Hypothalamus (tissue), 51 donors: ENCODE data around the gene ZNF57.

Experiments used
- DNase-seq, 51 donors: peaks; one replicate each; lab custom pipeline; 2025; lab: John Stamatoyannopoulos, UW

The ZNF57 gene

DNA sequence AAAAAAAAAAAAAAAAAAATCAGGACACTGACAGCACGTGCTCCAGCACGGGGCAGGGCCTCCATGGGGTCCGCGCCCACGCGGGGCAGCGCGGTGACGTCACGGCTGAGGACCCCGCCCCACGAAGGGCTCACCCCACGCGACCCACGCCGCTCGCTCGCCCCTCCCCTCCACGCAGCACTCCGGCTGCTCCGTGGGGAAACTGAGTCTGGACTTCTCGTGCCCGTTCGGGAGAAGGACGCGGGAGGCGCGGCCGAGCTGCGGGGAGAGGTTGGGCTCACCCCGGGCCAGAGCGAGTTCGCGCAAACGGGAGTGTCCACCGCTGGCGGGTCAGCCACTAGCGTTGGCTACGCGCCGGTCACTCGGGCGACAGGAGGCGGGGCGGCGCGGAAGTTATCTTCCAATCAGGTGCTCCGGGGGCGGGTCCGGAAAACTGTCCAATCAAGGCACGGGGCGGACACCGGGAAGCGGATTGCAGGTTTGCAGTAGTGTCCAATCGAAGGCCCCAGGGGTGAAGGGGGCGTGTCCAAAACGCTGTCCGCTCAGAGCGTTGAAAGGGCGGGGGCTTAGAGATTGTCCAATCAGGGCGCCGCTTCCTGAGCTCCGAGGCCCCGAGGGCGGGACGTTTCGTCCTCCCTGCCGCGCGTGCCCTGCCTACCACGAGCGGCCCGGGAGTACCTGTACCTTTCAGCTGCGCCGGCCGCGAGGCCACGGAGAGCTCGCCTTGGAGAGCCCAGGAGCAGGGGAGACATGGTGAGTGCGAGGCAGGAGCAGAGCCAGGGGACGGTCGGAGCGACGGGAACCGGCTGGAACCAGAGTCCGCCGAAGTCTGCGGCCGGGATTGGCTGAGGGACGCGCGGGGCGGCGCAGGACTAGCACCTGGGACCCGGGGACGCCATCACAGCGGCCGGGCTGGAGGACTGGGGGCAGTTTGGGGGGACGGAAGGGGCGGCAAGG lies at the start of gene ZNF57:
ZNF57 (plus strand) TSS at position 633 of the 957 bp plus-strand sequence; CDS start at position 751, 118 bp downstream.
- DNase-seq, result peak; percentile 77 to 100 (median 99)

DNA sequence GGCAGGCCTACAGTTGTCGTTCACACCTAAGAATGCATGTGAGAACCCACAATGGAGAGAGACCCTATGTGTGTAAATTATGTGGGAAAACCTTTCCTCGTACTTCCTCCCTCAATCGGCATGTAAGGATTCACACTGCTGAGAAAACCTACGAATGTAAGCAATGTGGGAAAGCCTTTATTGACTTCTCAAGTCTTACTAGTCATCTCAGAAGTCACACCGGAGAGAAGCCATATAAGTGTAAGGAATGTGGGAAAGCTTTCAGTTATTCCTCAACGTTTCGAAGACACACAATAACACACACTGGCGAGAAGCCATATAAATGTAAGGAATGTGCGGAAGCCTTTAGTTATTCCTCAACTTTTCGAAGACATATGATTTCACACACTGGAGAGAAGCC lies 48.1 kb upstream of the ZNF57 start:
- DNase-seq, result no peak

DNA sequence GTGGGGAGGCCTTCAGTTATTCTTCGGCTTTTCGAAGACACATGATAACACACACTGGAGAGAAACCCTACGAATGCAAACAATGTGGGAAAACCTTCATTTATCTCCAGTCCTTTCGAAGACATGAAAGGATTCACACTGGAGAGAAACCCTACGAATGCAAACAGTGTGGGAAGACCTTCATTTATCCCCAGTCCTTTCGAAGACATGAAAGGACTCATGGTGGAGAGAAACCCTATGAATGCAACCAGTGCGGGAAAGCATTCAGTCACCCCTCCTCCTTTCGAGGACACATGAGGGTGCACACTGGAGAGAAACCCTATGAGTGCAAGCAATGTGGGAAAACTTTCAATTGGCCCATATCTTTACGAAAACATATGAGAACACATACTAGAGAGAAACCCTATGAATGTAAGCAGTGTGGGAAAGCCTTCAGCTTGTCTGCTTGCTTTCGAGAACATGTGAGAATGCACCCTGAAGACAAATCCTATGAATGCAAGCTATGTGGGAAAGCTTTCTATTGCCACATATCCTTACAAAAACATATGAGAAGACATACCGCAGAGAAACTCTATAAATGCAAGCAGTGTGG lies 47.6 kb upstream of the ZNF57 start:
- DNase-seq, result no peak

DNA sequence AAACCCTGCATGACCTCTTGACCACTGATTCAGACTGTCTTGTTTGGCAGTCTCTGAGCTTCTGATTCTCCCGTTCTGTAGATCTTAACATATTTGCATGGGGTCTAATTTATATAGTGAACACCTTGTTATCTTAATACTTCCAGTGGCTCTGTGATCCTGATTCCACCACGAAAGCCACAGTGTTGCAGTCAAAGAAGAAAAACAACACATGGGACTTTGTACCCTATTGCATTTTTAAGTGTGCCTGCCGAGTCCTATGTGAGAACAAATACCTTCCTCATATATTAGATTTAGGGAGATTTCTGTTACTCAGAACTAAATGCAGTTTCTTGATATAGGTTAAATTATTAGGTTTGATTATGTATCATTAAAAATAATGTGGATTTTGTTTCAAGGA lies 45.9 kb upstream of the ZNF57 start:
- DNase-seq, result no peak

DNA sequence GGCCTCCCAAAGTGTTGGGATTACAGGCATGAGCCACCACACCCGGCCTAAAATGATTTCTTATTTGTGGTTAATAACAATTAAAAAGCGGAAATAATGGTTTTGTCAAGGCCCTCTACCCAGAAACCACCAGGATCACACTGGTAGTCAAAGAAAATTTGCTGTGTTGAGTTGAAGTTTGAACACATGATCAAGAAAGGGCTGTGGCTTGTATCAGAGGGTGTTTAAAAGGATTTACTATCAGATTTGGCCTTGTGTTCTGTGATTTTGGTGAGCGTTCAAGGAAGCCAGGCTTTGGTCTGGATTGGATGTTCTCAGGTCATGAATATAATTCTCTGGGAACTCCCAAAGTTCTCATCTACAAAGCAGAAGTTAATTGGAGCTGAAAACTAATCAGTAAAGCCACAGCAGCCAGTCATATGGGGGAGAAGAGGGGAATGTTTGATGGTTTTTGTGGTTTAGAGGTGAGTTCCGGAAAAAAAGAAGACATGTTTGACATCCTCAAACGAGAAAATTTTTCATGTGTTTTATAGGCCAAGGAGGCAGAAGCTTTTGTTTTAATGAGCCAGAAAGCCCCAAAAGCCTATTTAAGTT lies 44.2 kb upstream of the ZNF57 start:
- DNase-seq, result no peak

DNA sequence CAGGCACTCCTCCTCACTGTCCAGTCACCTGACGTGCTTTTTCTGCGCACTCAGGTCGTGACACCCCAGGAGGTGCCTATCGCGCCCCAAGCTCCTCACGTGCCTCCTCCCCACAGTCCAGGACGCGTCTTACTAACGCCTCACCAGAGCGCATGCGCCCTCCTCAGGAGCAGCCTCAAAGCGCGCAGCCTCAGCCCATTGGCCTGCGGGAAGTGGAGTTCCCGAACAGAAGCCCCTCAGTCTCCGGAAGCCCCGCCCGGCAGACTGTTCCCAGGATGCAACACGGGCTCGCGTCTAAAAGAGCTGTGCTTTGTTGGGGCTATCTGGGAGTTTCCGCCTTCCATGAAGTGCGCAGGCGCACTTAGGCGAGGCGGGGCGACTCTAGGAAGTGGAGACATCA lies 41.9 kb upstream of the ZNF57 start:
- no peak for DNase-seq

DNA sequence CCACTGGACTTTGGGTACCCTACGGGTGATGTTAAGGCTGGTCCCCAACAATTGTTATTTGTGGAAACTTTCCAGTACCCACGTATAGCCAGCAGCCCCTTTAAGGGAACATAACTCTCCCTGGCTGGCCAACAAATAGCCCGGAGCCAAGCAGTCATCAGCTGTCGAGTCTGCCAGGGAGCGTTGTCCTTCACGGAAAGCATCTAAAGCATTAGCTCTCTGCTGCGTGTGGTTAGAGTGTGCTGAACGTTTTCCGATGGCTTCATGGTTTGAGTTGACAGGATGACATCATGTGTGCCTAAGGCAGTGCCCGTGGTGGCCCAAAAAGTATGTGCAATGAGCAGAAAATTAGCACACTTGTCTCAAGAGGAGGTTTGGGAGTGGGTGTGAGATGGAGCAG lies 36.9 kb upstream of the ZNF57 start:
- DNase-seq, result no peak

DNA sequence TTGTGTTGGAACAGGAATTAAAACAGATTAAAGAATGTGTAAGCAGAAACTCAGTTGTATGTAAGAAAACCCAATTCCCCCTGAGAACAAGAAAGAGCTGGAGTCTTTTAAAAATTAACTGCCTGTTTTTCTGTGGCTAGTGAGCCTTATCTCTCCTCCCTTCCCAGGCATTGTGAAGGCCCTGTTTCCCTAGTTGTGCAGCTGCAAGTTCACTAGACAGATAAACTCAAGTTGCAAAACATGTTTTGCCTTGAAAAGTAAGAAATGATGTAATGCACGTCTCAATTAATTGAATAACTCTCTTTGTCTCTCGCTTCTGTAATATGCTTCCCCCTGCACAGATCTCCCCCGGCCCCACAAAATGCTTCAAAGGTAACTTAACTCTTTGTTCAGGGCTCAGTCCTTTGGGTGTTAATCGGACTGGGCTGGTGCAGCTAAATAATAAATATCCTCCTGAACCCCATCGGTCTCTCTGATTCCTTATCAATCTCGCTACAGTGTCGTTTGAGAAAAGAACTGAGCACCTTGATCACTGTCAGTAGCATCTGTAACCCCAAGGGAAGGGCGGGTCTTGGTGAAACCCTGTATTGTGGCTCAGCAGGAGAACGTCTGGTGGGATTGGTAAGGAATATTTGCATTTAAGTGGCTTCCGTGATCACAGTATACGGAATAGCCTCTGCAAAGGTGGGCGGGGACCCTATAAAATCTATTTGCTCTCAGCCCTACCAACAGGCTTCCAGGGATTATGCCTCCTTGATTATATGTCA lies 35.2 kb upstream of the ZNF57 start:
- DNase-seq, result no peak

DNA sequence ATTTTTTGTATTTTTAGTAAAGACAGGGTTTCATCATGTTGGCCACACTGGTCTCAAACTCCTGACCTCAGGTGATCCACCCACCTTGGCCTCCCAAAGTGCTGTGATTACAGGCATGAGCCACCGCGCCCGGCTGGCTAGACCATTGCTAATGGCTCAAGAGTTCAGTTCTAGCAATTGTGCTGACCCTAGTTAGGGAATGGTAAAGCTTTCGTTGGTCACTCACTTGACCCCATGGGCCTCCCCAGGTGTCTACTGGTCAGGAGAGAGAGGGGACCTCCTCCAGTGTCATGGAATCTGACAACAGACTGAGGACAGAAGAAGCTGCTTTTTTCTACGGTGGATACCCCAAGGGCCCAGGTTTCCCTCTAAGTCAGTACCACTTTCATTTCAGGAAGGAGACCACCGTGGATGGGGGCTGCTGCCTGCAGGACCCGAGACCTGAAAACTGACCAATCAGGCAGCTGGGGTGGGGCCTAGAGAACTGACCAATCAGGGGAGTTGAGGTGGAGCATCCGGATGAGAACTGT lies 34.2 kb upstream of the ZNF57 start:
- DNase-seq, result no peak

DNA sequence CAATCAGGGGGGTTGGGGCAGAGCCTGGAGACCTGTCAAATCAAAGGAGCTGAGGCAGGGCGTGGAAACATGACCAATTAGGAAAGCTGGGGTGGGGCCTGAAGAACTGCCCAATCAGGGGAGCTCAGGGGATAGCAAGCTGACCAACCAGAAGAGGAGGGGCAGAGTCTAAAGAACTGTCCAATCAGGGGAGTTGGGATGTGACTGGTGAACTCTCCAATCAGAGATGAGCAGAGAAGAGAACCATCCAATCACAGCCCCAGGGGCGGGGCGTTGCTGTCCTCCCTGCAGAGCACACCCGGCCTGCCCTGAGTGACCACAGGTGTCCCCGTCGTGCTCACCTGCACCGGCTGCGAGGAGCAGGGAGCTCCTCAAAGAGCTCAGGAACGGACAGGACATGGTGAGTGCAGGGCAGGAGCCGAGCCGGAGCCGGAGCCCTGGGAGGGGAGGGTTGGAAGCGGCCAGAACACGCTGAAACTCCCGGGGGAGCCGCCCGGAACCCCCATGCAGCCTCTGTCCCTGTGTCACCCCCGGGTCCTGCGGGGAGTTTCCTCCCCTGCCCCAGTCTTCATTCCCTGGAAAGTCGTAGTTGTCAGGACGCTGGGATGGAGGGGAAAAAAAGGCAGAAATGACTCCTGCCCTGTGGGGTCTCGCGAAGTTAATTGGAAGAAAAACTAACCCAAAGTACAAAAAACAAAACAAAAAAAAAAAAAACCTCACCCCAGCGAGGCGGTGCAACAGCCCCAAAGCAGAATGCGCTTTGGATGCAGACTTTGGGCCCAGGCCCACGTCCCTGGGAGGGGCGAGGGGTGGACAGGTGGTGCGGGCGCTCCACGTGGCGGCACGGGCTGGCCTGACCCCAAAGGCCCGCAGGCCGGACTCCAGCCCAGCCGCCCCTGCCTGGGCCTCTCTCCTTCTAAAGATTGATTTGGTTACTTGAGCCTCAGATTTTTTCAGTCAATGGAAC lies 33.4 kb upstream of the ZNF57 start, which contains the start of gene ZNF556:
ZNF556 (plus strand) TSS at position 311 of the 967 bp plus-strand sequence; CDS start at position 398, 87 bp downstream.
- peak in 10 of 51 donors; percentile 4 to 54 (median 21) for DNase-seq

DNA sequence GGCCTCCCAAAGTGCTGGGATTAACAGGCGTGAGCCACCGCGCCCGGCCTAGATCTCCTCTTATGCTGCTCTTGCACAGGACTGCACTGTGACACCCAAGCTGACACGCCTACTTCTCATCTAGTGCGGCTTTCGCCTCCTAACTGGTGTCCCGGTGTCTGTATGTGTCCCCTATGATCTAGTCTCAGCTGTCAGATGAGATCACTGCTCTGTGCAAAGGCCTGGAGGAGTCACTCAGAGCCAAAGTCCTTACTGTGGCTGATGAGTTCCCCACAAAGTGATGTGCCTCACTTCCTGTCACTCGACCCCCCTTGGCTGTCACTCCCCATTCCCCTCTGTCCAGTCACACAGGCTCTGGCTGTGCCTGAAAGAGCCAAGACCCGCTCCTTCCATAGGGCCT lies 31.1 kb upstream of the ZNF57 start:
- DNase-seq, result no peak

DNA sequence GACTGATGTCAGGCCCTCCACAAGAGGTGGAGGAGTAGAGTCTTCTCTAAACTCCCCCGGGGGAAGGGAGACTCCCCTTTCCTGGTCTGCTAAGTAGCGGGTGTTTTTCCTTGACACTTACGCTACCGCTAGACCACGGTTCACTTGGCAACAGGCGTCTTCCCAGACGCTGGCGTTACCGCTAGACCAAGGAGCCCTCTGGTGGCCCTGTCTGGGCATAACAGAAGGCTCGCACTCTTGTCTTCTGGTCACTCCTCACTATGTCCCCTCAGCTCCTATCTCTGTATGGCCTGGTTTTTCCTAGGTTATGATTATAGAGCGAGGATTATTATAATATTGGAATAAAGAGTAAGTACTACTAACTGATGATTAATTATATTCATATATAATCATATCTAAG lies 28.6 kb upstream of the ZNF57 start:
- peak in 5 of 51 donors; percentile 7 to 12 (median 10) for DNase-seq

DNA sequence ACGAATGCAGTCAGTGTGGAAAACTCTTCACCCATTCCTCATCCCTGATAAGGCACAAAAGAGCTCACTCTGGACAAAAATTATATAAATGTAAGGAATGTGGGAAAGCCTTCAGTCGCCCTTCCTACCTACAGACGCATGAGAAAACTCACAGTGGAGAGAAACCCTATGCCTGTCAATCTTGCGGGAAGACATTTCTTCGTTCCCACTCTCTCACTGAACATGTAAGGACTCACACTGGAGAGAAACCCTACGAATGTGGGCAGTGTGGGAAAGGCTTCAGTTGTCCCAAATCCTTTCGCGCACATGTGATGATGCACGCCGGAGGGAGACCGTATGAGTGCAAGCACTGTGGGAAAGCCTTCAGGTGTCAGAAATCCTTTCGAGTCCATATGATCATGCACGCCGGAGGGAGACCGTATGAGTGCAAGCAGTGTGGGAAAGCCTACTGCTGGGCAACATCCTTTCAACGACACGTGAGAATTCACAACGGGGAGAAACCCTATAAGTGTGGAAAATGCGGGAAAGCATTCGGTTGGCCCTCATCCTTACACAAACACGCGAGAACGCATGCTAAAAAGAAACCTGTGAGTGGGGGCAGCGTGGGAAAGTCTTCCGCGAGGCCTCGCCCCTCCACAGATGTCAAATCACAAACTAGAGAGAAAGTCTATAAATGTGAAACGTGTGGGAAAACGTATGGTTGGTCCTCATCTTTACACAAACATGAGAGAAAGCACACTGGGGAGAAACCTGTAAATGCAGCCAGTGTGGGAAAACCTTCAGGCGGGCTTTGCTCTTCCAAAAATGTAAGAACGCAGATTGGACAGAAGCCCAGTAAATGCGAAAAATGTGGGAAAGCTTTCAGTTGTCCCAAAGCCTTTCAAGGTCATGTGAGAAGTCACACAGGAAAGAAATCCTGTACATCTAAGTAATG lies 23.1 kb upstream of the ZNF57 start:
- DNase-seq, result no peak

DNA sequence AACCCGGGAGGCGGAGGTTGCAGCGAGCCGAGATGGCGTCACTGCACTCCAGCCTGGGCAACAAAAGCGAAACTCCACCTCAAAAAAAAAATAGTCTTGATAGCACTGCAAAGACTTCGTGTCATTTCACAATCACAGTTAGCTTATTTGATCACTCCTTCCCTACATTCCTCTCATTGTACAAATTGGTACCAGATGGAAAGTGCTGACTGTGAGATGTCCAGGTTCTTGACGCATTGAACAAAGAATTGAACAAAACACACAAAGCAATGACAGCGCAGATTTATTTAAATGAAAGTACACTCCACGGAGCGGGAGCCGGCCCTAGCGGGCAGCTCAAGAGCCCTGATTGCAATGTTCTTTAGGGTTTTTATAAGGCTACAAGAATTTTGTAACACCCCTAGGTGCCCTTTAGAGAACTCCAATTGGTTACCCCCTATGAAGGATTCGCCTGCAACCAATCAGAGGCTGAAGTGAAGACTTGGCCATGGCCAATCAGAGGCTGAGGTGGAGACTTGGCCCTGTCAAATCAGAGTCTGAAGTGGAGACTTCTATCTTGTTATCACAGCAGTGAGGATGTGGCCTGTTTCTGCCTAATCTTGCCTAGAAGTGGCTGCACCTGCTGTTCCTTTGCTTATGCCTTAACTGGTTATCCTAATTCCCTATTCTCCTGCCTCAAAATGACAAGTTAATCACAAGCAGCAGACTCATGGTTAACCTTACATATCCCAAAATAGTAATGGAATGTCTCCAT lies 16.9 kb upstream of the ZNF57 start:
- no peak for DNase-seq

DNA sequence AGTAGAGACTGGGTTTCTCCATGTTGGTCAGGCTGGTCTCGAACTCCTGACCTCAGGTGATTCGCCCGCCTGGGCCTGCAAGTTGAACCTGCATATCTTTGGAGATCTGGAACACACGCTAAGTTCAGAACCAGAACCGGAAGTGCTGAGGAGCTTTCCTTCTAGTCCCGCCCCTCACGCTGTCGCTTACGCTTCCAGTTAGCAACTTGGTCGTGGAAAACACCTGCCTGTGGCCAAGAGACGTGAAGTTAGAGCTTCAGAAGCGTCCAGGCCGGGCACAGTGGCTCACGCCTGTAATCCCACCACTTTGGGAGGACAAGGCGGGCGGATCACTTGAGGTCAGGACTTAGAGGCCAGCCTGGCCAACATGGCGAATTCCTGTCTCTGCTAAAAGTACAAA lies 15.0 kb upstream of the ZNF57 start:
- DNase-seq, result no peak

DNA sequence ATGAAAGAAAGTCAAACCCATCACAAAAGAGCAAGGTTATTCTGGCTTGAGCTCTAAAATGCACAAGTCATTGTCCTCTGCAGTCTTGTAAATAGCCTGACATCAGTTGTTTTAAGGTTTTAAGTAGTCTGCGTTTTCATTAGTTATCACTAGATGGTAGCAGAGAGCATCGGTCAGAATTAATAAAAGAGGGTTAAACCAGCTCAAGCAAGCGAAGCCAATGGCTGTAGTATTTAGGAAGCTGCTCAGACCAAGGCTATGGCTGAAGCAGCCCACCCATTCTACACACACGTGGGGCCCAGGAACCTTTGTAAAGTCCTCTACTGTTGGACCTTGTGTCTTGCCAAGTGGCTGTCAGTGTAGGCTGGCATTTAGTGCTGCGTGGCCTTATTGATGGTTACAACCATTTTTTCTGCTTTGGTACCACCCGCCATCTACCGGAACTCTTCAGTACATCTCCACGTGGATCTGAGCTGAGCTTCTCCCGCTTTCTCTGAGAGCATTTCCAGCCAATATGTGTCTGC lies 13.3 kb upstream of the ZNF57 start:
- peak in 22 of 51 donors; percentile 3 to 74 (median 12) for DNase-seq

DNA sequence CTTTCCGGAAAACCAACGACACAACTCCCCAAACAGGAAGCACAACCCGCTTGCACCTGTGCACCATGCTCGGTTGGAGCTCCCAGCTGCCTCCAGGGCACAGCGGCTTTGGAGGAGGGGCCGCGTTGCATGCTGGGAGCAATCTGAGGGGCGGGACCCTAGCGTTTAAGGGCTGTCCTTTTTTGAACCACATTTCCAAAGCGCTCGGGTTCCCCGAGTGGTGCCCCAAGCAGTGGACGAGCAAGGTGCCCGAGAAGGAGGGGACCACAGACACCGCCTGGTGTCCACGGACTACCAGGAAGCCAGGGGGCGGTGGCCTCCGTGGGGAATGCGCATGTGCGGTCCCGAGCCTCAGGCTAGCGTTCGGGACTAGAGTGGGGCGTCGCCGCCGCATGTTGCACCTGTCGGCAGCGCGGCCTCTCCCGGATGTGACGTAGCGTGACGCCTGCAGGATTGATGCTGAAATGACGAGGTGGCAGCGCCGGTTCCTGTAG lies 11.9 kb upstream of the ZNF57 start:
- DNase-seq, result peak in 4 of 51 donors; percentile 7 to 33 (median 26)
